Urinary bladder (tissue), 4 donors: ENCODE measurements around the gene SETBP1. TPM values are rescaled to one million over a fixed set of nuclear protein-coding genes. Genes with fewer than 3 reads are reported as not detected.

Experiments used
- DNase-seq: peaks from one replicate; pipeline ENCODE4 v3.0.0-alpha.2; 2015; ENCODE audit errors: extremely low spot score
- H3K27ac ChIP-seq: one replicate; pipeline ENCODE4 v1.5.1; 2013; ENCODE audit warnings: low read depth, mild to moderate bottlenecking, moderate library complexity
- H3K36me3 ChIP-seq: one replicate; pipeline ENCODE4 v1.6.1; 2013; ENCODE audit warnings: mild to moderate bottlenecking, moderate library complexity; ENCODE audit not compliant: insufficient read depth
- H3K4me1 ChIP-seq: one replicate; pipeline ENCODE4 v1.6.1; 2013; ENCODE audit warnings: mild to moderate bottlenecking, moderate library complexity; ENCODE audit not compliant: insufficient read depth
- H3K4me3 ChIP-seq: one replicate; pipeline ENCODE4 v1.5.1; 2013; ENCODE audit warnings: low read depth, low read length
- WGBS: extraction: QIAGEN DNeasy Blood & Tissue Kit; methylation state at CpG from one replicate; pipeline ENCODE4 v1.1.7; 2013; 5-methylcytosine and 5-hydroxymethylcytosine counted together
- polyA plus RNA-seq: library from polyadenylated mRNA; stranded (reverse); fragments of 200-250 nt; gene quantifications from one replicate; pipeline ENCODE4 v1.2.3, GENCODE V29; 2013
- total RNA-seq: library from RNA; depleted of rRNA; stranded (reverse); fragments of >200 nt; gene quantifications from one replicate; pipeline ENCODE4 v1.2.3, GENCODE V29; 2014
- donor health status: healthy with polysubstance abuse.
- donor health status: healthy.

Gene SETBP1
- total and polyA plus RNA-seq, 2 donors = 12.6 to 46.7 TPM

GRCh38 chr18:44859263-44859662, 178.6 kb downstream of the SETBP1 start:
- no peak for DNase-seq
- no peaks in the 10 kb centered on the region for H3K36me3 ChIP-seq
- no peaks in the 10 kb centered on the region for H3K4me1 ChIP-seq
- H3K27ac ChIP-seq = no peak overlapping the region
- no peak overlapping the region for H3K4me3 ChIP-seq

DNA sequence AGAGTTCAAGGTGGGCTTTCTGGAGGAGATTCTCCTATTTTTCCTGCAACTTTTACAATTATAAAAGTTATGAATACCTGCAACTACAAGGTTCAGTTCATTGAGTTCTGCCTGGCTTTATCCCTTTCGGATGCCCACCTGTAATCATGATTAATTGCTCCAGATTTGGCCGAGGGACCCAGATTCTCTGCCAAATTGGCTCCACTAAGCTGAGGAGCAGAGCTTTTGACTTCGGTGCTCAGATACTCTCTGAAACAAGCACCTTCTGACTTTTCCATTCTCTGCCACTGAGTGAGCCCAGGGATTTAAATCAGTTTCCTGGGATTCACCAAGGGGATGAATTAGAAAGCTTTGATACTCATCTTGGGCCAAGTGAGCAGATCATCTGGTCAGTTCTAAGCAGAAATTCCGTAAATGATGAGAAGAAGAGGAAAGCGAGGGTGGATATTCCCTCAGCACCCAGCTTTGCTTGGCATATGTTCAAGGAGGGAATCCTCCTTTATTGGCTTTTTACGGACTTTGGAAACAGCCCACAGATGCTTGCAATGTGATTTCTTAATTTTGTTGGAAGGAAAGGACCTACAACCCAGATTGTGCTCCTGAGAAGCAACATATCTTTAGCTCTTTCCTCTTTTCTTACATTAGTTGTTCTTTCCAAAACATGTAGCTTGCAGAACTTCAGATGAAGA, 179.2 kb downstream of the SETBP1 start:
- DNase-seq = no peak
- Histone ChIP-seq H3K36me3 (no peaks in the 10 kb centered on the region), H3K27ac (no peak overlapping the region), H3K4me3 (no peak overlapping the region), H3K4me1 (no peaks in the 10 kb centered on the region)
- 35% methylated on average over 6 of the region's 6 CpGs for WGBS

GRCh38 chr18:44862112-44862511, 181.4 kb downstream of the SETBP1 start:
- H3K27ac ChIP-seq = no peak overlapping the region
- 93% methylated on average over 3 of the region's 3 CpGs for WGBS
- H3K4me1 ChIP-seq = no peaks in the 10 kb centered on the region
- DNase-seq = no peak
- no peaks in the 10 kb centered on the region for H3K36me3 ChIP-seq
- H3K4me3 ChIP-seq = no peak overlapping the region

- Histone ChIP-seq H3K4me3 (no peak overlapping the region), H3K36me3 (no peaks in the 10 kb centered on the region), H3K27ac (no peak overlapping the region), H3K4me1 (no peaks in the 10 kb centered on the region)
- 90% methylated on average over 1 of the region's 1 CpG for WGBS
- no peak for DNase-seq
These were observed 185.4 kb downstream of the SETBP1 start for GRCh38 chr18:44866103-44866502.

DNA sequence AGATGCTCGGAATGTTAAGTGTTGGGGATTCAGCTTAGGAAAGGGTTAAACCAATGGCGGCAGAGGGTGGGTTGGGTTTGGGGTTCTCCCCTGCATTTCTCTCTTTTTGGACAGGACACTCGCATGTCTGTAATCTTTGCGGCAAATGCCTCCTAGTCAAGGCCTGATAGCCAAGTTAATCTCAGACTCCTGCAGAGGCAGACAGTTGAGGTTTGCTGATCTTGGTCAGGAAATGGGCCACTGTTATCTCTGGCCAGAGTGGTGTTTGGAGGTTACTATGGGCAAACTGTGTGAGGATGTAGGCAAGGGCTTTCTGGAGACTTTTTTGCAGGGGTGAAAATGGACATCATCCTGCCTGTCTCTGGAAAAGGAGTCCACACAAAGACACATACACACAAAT, 188.8 kb downstream of the SETBP1 start:
- Histone ChIP-seq H3K4me3 (no peak overlapping the region), H3K36me3 (no peaks in the 10 kb centered on the region), H3K27ac (no peak overlapping the region), H3K4me1 (no peaks in the 10 kb centered on the region)
- WGBS = 70% methylated on average over 4 of the region's 4 CpGs
- no peak for DNase-seq

DNA sequence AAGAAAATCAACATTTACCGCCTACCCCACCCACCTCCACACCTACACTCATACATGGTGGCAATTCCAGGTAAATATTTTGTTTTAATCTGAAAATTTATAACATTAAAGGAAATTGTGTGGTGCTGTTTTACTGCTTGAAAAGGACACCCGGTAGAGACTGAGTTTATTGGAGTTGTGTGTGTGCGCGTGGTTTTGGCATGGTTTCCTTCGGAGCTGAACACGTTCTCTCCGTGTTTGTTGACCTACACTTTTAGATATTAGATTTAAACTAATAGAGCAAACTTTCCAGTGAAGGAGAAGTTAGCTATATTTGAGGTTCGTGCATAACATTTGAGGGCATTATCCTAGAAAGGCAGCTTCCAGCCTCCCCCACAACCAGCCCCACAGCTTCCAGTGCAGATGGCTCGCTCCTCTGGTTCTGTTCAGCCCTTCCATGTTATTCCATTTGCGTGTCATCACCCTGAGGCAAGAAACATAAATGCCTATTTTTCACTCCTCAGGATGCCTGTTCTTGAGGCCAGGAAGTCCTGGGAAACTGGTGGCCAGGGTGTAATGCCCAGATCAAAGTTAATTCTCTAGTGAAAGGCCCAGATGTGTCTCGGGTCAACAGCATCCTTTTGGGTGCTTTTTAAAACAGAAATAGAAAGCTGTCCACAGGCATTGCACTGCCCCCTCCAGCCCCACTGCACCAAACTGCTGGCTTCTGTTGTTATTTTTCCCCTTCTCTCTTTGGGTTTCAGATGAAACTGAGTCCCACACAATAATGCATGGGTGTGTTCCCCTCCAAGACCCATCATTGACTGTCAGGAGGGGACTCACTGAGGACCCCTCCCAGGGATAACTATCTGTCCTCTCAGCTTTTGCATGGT, 190.2 kb downstream of the SETBP1 start:
- H3K27ac ChIP-seq = no peak overlapping the region
- H3K4me3 ChIP-seq = no peak overlapping the region
- WGBS = 88% methylated on average over 11 of the region's 11 CpGs
- no peaks in the 10 kb centered on the region for H3K4me1 ChIP-seq
- no peaks in the 10 kb centered on the region for H3K36me3 ChIP-seq
- DNase-seq = no peak

DNA sequence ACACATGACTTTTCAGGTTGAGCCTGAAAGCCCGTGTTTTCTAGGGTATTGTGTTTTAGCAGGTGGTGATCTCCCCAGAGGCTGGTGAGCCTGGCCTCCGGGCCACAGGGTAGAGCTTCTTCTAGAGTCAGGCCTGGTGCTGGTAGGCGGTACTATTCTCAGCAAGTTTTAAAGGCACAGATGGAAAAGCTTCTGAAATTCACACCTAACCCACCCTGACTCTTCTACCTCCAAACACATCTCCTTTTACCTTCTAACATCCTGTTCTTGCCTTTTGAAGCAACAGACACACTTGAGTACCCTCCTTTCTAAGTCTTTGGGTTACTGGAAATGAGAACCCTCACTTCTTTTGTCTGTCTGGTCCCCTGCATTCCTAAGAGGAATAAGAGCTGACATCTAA, 191.1 kb downstream of the SETBP1 start:
- no peak for DNase-seq
- 81% methylated on average over 3 of the region's 3 CpGs for WGBS

GRCh38 chr18:44876024-44876423, 195.3 kb downstream of the SETBP1 start:
- no peak for DNase-seq
- Histone ChIP-seq H3K27ac (no peak overlapping the region), H3K4me1 (no peaks in the 10 kb centered on the region), H3K36me3 (no peaks in the 10 kb centered on the region), H3K4me3 (no peak overlapping the region)
- 70% methylated on average over 1 of the region's 1 CpG for WGBS

More for the DNA sequence above, 191.1 kb downstream of the SETBP1 start:
- Histone ChIP-seq H3K4me1 (no peaks in the 10 kb centered on the region), H3K27ac (no peak overlapping the region), H3K4me3 (no peak overlapping the region), H3K36me3 (no peaks in the 10 kb centered on the region)

DNA sequence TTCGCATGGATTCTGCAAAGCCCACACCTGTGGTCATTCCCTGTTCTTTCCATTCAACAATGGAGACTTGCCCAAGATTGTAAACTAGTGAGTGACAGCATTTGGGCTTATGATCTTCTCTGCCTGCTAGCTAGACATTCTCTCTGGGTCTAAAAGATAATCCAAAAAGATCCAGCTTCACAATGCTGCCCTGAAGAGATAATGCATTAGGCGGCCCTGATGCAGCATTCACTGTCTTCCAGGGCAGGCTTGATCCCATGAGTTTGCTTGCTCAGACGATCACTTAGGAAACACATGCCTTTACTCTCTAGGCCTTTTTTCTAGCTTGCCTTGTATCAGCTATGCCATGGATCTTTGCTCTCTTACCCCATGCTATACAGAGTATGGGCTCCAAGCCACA, 196.1 kb downstream of the SETBP1 start:
- Histone ChIP-seq H3K36me3 (no peaks in the 10 kb centered on the region), H3K4me1 (no peaks in the 10 kb centered on the region), H3K27ac (no peak overlapping the region), H3K4me3 (no peak overlapping the region)
- no peak for DNase-seq
- WGBS = 84% methylated on average over 3 of the region's 3 CpGs

- Histone ChIP-seq H3K4me3 (no peak overlapping the region), H3K36me3 (no peaks in the 10 kb centered on the region), H3K27ac (no peak overlapping the region), H3K4me1 (no peaks in the 10 kb centered on the region)
- DNase-seq = no peak
These were observed 197.6 kb downstream of the SETBP1 start for GRCh38 chr18:44878335-44878734.

DNA sequence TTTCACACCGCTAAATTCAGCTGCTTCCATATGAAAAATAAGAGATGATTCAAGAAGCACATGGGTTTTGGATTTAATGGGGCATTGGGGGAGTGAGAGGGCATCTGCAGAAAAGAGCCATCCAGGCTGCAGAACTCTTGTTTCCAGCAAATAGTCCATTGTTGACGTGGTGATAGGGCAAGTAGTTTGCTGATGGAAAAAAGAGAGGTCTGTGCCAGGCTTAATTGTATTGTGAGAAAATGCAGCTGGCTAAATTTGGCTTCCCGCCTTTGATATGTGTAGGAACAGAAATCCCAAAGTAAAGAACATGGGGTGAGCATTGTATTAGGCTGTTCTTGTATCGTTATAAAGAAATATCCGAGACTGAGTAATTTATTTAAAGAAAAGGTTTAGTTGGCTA, 199.5 kb downstream of the SETBP1 start:
- peaks cover 2% of the 10 kb centered on the region for H3K4me1 ChIP-seq
- no peak for DNase-seq
- H3K4me3 ChIP-seq = no peak overlapping the region
- 86% methylated on average over 5 of the region's 5 CpGs for WGBS
- H3K36me3 ChIP-seq = no peaks in the 10 kb centered on the region
- H3K27ac ChIP-seq = no peak overlapping the region

- no peak for DNase-seq
- WGBS = 60% methylated on average over 9 of the region's 9 CpGs
- Histone ChIP-seq H3K4me3 (no peak overlapping the region), H3K4me1 (peaks cover 2% of the 10 kb centered on the region), H3K27ac (no peak overlapping the region), H3K36me3 (no peaks in the 10 kb centered on the region)
These were observed 200.9 kb downstream of the SETBP1 start for GRCh38 chr18:44881461-44882162.

- H3K4me3 ChIP-seq = no peak overlapping the region
- WGBS = 93% methylated on average over 6 of the region's 6 CpGs
- no peak for DNase-seq
- H3K36me3 ChIP-seq = no peaks in the 10 kb centered on the region
- H3K27ac ChIP-seq = no peak overlapping the region
- H3K4me1 ChIP-seq = peaks cover 2% of the 10 kb centered on the region
These were observed 201.6 kb downstream of the SETBP1 start for GRCh38 chr18:44882163-44882868.
